C4-2B (cell line): ENCODE data around the gene FAM110A.
"Not testable (repeated sequence)": the region's sequence is repeated elsewhere in the genome, so short reads cannot be mapped to it uniquely, and the experiment has no call there.

Experiments used
- H3K27ac ChIP-seq: fragments of 450-650 bp; 2 replicates; pipeline ENCODE4 v1.5.1; 2017
- CTCF ChIP-seq: fragments of 450-650 bp; conservative IDR thresholded peaks from 2 replicates; pipeline ENCODE4 v1.5.1; 2017; ENCODE audit warnings: mild to moderate bottlenecking
- ZFX ChIP-seq: fragments of 450-650 bp; IDR thresholded peaks from 2 replicates; pipeline ENCODE4 v1.6.1; 2017

FAM110A gene

GRCh38 chr20:845941-846893, 12.7 kb downstream of the FAM110A start:
- TF ChIP-seq CTCF (no peak), ZFX (no peak)
- no peak overlapping the region for H3K27ac ChIP-seq

GRCh38 chr20:846894-847278, 13.4 kb downstream of the FAM110A start:
- no peak overlapping the region for H3K27ac ChIP-seq
- TF ChIP-seq CTCF (no peak), ZFX (no peak)

GRCh38 chr20:848193-848592, 14.7 kb downstream of the FAM110A start:
- no peak overlapping the region for H3K27ac ChIP-seq
- TF ChIP-seq ZFX (no peak), CTCF (no peak)

- H3K27ac ChIP-seq = not testable (repeated sequence)
These were observed 15.2 kb downstream of the FAM110A start for GRCh38 chr20:848731-849130.

GRCh38 chr20:853406-853996, 20.0 kb downstream of the FAM110A start:
- H3K27ac ChIP-seq = no peak overlapping the region
- TF ChIP-seq CTCF = no peak
- no peak for TF ChIP-seq ZFX

- no peak overlapping the region for H3K27ac ChIP-seq
- TF ChIP-seq ZFX (no peak), CTCF (no peak)
These were observed 21.1 kb downstream of the FAM110A start for GRCh38 chr20:854601-855000.

- TF ChIP-seq ZFX = no peak
- TF ChIP-seq CTCF = no peak
- no peak overlapping the region for H3K27ac ChIP-seq
These were observed 22.2 kb downstream of the FAM110A start for GRCh38 chr20:855466-856360.
